Transverse colon (tissue), 4 donors: ENCODE measurements around the gene IER5. TPM values are rescaled to one million over a fixed set of nuclear protein-coding genes. Genes with fewer than 3 reads are reported as not detected.

ENCODE experiments used
- DNase-seq: peaks from one replicate; pipeline ENCODE4 v3.0.0-alpha.2; 2019
- H3K27ac ChIP-seq, 4 donors: fragments of 200-600 bp; sonication (generic); 2 replicates each; pipeline ENCODE4 v1.5.1; 2016 to 2018; ENCODE audit warnings: inconsistent platforms in 4 of 4
- H3K27me3 ChIP-seq: fragments of 200-600 bp; sonication (generic); 2 replicates; pipeline ENCODE4 v1.5.1; 2017; ENCODE audit warnings: inconsistent platforms
- H3K36me3 ChIP-seq, 4 donors: fragments of 200-600 bp; sonication (generic); 2 replicates each; pipeline ENCODE4 v1.5.1; 2017 to 2019; ENCODE audit warnings: inconsistent platforms in 4 of 4
- H3K4me1 ChIP-seq, 4 donors: fragments of 200-600 bp; sonication (generic); 2 replicates each; pipeline ENCODE4 v1.5.1; 2017 to 2020; ENCODE audit warnings: inconsistent platforms in 4 of 4
- H3K4me3 ChIP-seq, 4 donors: fragments of 200-600 bp; sonication (generic); 1 replicate in 1 of 4; 2 replicates in 3 of 4; pipeline versions ENCODE4 v1.5.1 to v1.6.1; 2017 to 2019; ENCODE audit warnings: inconsistent platforms in 4 of 4
- H3K9me3 ChIP-seq, 2 donors: fragments of 200-600 bp; sonication (generic); 2 replicates each; pipeline ENCODE4 v1.5.1; 2017 to 2019; ENCODE audit warnings: inconsistent platforms in 2 of 2
- EP300 ChIP-seq: sonication (generic); formaldehyde crosslinking; IDR thresholded peaks from one replicate; pipeline ENCODE4 v1.6.1; 2017; ENCODE audit warnings: antibody characterized with exemption, low read depth
- POLR2A ChIP-seq: fragments of 450-650 bp; IDR thresholded peaks from one replicate; pipeline ENCODE4 v1.6.1; 2016; ENCODE audit warnings: antibody characterized with exemption, mild to moderate bottlenecking, moderate library complexity
- POLR2AphosphoS5 ChIP-seq, 3 donors: sonication (generic); formaldehyde crosslinking; IDR thresholded peaks; one replicate each; pipeline ENCODE4 v1.6.1; 2016; ENCODE audit warnings: antibody characterized with exemption in 3 of 3
- WGBS, 2 donors: methylation state at CpG; one replicate each; pipeline ENCODE4 v1.1.5; 2018; ENCODE audit warnings: low coverage in 1 of 2; 5-methylcytosine and 5-hydroxymethylcytosine counted together
- in situ Hi-C, 4 donors: fragments of 200-750 bp; cut with MboI; loops; one replicate each; pipeline versions ENCODE4 v1.15.0 to v1.15.1; 2017; ENCODE audit warnings: low sequenced_read_pairs in 3 of 4, low pct_ligation_motif_present in 1 of 4, low pct_unique_long_range_greater_than_20kb in 1 of 4
- intact Hi-C: fragments of 100-400 bp; cut with DNase I; formaldehyde crosslinking; loops from one replicate; pipeline ENCODE4 v1.15.1; 2023; ENCODE audit warnings: low total_unique reads
- total RNA-seq, 4 donors: library from RNA; depleted of rRNA; stranded (reverse); fragments of >200 nt; gene quantifications; one replicate each; pipeline ENCODE4 v1.1.0, GENCODE V29; 2016
- TF ChIP-seq, protein P1 (sequence below), 5 experiments: fragments of 200-600 bp in 3 of 5; fragments of 450-650 bp in 2 of 5; sonication (generic) in 3 of 5; IDR thresholded peaks; 1 replicate in 2 of 5; 2 replicates in 3 of 5; pipeline ENCODE4 v1.5.1; 2016 to 2017; ENCODE audit warnings: antibody characterized with exemption in 5 of 5, inconsistent platforms in 3 of 5, mild to moderate bottlenecking in 2 of 5, moderate library complexity in 1 of 5

IER5 gene
- total RNA-seq, 4 donors from 2014 or later, result 12.1 to 40.3 (median 16.5) TPM

DNA sequence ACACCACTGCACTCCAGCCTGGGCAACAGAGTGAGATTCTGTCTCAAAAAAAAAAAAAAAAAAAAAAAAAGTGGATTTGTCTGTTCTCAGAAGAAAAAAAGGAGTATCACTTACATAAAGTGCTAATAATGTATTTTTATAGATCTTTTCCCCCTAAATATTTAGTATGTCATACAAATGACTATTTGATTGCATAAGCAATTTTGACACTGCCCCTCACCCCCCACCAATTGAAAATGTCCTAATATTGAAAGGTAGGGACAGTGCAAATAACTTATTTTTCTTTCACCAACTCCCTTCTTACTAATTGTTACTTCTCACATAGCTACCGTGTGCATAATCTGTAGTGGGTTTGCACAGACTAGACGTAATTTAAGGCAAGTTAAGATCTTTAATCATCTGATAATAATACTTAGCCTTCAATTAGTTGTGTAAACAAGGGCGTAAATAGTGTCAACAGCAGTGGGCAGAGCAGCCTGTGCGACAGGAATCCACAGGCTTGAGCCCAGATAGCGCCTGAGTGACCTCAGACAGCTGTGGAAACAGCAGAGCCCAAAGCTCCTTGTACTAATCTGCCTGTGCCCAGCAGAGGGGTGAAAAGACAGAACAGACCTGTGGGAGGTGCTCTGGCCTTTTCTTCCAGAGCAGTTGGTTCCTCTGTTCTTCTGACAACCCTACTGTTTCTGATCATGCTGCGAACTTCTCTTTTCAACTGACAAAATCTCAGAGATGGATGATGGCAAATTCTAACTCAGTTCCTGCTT, 4.5 kb upstream of the IER5 start:
- in situ Hi-C loops, result loop anchor here in 3 of 4 donors (5.0 to 10.0 kb wide), 2 partner anchors 58 to 61 kb away; no protein-coding TSS in a partner anchor
- peak; percentile 71 for DNase-seq
- 35 to 53% methylated on average over 3 to 6 of the region's 6 CpGs for WGBS, 2 donors
- no peaks in the 10 kb centered on the region for H3K36me3 ChIP-seq
- no peak overlapping the region for H3K4me3 ChIP-seq
- H3K27ac ChIP-seq, result no peak overlapping the region
- H3K4me1 ChIP-seq, result peaks cover 0 to 12% (median 2%) of the 10 kb centered on the region in 4 donors
- no peaks in the 10 kb centered on the region for H3K27me3 ChIP-seq
- TF ChIP-seq POLR2AphosphoS5 (IDR thresholded peaks at IDR 0.05) (no peak), EP300 (no peak)
- TF ChIP-seq, protein P1, sequence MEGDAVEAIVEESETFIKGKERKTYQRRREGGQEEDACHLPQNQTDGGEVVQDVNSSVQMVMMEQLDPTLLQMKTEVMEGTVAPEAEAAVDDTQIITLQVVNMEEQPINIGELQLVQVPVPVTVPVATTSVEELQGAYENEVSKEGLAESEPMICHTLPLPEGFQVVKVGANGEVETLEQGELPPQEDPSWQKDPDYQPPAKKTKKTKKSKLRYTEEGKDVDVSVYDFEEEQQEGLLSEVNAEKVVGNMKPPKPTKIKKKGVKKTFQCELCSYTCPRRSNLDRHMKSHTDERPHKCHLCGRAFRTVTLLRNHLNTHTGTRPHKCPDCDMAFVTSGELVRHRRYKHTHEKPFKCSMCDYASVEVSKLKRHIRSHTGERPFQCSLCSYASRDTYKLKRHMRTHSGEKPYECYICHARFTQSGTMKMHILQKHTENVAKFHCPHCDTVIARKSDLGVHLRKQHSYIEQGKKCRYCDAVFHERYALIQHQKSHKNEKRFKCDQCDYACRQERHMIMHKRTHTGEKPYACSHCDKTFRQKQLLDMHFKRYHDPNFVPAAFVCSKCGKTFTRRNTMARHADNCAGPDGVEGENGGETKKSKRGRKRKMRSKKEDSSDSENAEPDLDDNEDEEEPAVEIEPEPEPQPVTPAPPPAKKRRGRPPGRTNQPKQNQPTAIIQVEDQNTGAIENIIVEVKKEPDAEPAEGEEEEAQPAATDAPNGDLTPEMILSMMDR (IDR thresholded peaks at IDR 0.05), result peak; percentile 31 to 73 (median 56)
- intact Hi-C loops, result no loop called here
- no peaks in the 10 kb centered on the region for H3K9me3 ChIP-seq

DNA sequence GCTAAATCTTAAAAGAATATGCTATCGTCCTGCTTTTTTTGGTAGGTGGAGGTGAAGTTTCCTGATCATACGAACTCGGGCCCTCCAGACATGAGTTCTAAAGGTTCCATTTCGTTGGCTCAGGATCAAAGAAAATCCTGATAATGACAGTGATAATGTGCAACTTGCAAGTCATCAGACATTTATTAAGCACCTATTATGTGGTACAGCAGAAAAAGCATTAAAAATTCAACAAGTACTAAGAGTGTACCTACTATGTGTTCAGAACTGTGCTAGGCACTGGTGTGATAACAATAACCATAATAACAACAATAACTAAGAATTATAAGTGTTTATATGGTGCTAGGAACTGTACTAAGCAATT, 3.9 kb upstream of the IER5 start:
- DNase-seq, result no peak
- H3K4me1 ChIP-seq, result peaks cover 0 to 12% (median 2%) of the 10 kb centered on the region in 4 donors
- no peaks in the 10 kb centered on the region for H3K36me3 ChIP-seq
- H3K27me3 ChIP-seq, result no peaks in the 10 kb centered on the region
- intact Hi-C loops, result no loop called here
- in situ Hi-C loops, result loop anchor here in 3 of 4 donors (5.0 to 10.0 kb wide), 2 partner anchors 58 to 60 kb away; no protein-coding TSS in a partner anchor
- no peak overlapping the region for H3K27ac ChIP-seq
- H3K4me3 ChIP-seq, result no peak overlapping the region
- no peaks in the 10 kb centered on the region for H3K9me3 ChIP-seq
- 35 to 45% methylated on average over 4 of the region's 4 CpGs for WGBS, 2 donors
- no peak for TF ChIP-seq POLR2A
- TF ChIP-seq, protein P1 (IDR thresholded peaks at IDR 0.05), result peak in 1 of 5 experiments; percentile 5

DNA sequence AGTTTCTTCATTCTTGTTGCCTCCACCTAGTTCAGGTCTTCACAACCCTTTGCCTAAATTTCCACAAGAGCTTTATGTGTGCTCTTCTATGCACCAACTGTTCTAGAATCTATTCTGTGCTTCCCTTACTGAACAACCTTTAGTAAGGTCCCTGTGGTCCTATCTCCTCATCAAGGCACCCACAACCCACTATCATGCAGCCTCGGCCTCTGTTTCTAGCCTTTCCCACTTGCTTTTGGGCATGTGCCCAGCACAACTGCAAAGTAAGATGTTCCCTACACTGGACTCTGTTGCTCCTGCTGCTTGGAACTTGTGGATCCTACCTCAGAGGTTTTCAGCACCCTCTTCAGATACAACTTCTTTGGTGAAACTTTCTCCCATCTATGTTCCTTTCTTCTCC, 2.4 kb upstream of the IER5 start:
- H3K4me3 ChIP-seq, result no peak overlapping the region
- TF ChIP-seq POLR2A (no peak), POLR2AphosphoS5 (IDR thresholded peaks at IDR 0.05) (no peak), EP300 (no peak)
- TF ChIP-seq, protein P1 (IDR thresholded peaks at IDR 0.05), result no peak
- H3K4me1 ChIP-seq, result peaks cover 0 to 21% (median 5%) of the 10 kb centered on the region in 4 donors
- intact Hi-C loops, result loop anchor here (5.0 kb wide), 2 partner anchors 49 to 56 kb away; no protein-coding TSS in a partner anchor
- WGBS, 2 donors, result 100% methylated on average over 1 of the region's 1 CpG; no CpG with 5 or more reads in 1 of the 2 donors
- H3K9me3 ChIP-seq, result no peaks in the 10 kb centered on the region
- in situ Hi-C loops, result loop anchor here in 2 of 4 donors (10.0 kb wide), 1 partner anchor 59 kb away; no protein-coding TSS in a partner anchor
- H3K36me3 ChIP-seq, result no peaks in the 10 kb centered on the region
- H3K27ac ChIP-seq, result no peak overlapping the region
- H3K27me3 ChIP-seq, result no peaks in the 10 kb centered on the region
- no peak for DNase-seq

DNA sequence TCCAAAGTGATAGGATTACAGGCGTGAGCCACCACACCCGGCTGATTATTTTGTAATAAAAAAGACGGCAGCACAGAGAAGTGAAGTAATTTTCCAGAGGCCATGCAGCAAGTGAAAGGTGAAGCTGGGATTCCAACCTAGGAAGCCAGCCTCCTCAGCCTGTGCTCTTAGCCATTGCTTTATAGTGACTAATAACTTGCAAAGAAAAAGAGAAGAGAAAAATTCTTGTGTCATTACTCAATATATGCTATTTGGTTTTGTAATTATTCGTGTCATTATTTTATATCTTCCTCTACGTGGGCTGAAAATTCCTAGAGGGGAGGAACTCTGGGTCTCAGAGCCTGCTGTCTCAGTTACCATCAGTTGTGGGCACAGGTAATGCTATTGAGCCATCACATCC, 1.6 kb upstream of the IER5 start:
- H3K4me1 ChIP-seq, result peaks cover 6 to 30% (median 13%) of the 10 kb centered on the region in 4 donors
- no peak overlapping the region for H3K4me3 ChIP-seq
- H3K9me3 ChIP-seq, result no peaks in the 10 kb centered on the region
- intact Hi-C loops, result loop anchor here (5.0 kb wide), 2 partner anchors 50 to 55 kb away; no protein-coding TSS in a partner anchor
- no peaks in the 10 kb centered on the region for H3K36me3 ChIP-seq
- H3K27ac ChIP-seq, result no peak overlapping the region
- WGBS, 2 donors, result 49 to 59% methylated on average over 4 to 5 of the region's 5 CpGs
- in situ Hi-C loops, result loop anchor here in 2 of 4 donors (10.0 kb wide), 1 partner anchor 58 kb away; no protein-coding TSS in a partner anchor
- TF ChIP-seq, protein P1 (IDR thresholded peaks at IDR 0.05), result no peak
- no peak for TF ChIP-seq POLR2A
- no peak for TF ChIP-seq POLR2AphosphoS5 (IDR thresholded peaks at IDR 0.05)
- no peak for TF ChIP-seq EP300
- H3K27me3 ChIP-seq, result no peaks in the 10 kb centered on the region
- no peak for DNase-seq
